Muscle layer of duodenum (tissue), 2 donors: ENCODE data around the gene DPP4.

Experiments
- H3K27ac ChIP-seq: one replicate; pipeline ENCODE4 v1.7.0; 2013; ENCODE audit warnings: mild to moderate bottlenecking, low read length
- H3K27me3 ChIP-seq: one replicate; pipeline ENCODE4 v1.7.0; 2013; ENCODE audit warnings: low read depth, mild to moderate bottlenecking, control low read depth, low read length
- H3K36me3 ChIP-seq, 2 donors: one replicate each; pipeline ENCODE4 v1.7.0; 2013; ENCODE audit warnings: low read length in 2 of 2, control low read depth in 1 of 2, mild to moderate bottlenecking in 1 of 2; ENCODE audit not compliant: insufficient read depth in 2 of 2, control insufficient read depth in 1 of 2
- H3K4me1 ChIP-seq, 2 donors: one replicate each; pipeline ENCODE4 v1.7.0; 2013; ENCODE audit warnings: low read length in 2 of 2, mild to moderate bottlenecking in 2 of 2, control low read depth in 1 of 2, moderate library complexity in 1 of 2; ENCODE audit not compliant: insufficient read depth in 2 of 2, control insufficient read depth in 1 of 2
- H3K4me3 ChIP-seq, 2 donors: one replicate each; pipeline ENCODE4 v1.7.0; 2013; ENCODE audit warnings: low read length in 2 of 2, low read depth in 1 of 2, mild to moderate bottlenecking in 1 of 2
- H3K9me3 ChIP-seq, 2 donors: one replicate each; pipeline ENCODE4 v1.7.0; 2013; ENCODE audit warnings: low read length in 2 of 2, control low read depth in 1 of 2, mild to moderate bottlenecking in 1 of 2; ENCODE audit not compliant: control insufficient read depth in 1 of 2
- donor health status: healthy.

Gene DPP4

GRCh38 chr2:162073888-162074631 lies at the start of gene DPP4:
DPP4 (minus strand) TSS chr2:162074215; CDS start chr2:162073981, 234 bp downstream.
- Histone ChIP-seq H3K4me3 (peak within 1 kb of the TSS; percentile 72 to 76), H3K36me3 (no peaks in the 10 kb centered on the region), H3K4me1 (peaks cover 4 to 23% of the 10 kb centered on the region in 2 donors), H3K27ac (peak within 1 kb of the TSS; percentile 56), H3K9me3 (peaks cover 0 to 8% of the 10 kb centered on the region in 2 donors), H3K27me3 (no peaks in the 10 kb centered on the region)

DNA sequence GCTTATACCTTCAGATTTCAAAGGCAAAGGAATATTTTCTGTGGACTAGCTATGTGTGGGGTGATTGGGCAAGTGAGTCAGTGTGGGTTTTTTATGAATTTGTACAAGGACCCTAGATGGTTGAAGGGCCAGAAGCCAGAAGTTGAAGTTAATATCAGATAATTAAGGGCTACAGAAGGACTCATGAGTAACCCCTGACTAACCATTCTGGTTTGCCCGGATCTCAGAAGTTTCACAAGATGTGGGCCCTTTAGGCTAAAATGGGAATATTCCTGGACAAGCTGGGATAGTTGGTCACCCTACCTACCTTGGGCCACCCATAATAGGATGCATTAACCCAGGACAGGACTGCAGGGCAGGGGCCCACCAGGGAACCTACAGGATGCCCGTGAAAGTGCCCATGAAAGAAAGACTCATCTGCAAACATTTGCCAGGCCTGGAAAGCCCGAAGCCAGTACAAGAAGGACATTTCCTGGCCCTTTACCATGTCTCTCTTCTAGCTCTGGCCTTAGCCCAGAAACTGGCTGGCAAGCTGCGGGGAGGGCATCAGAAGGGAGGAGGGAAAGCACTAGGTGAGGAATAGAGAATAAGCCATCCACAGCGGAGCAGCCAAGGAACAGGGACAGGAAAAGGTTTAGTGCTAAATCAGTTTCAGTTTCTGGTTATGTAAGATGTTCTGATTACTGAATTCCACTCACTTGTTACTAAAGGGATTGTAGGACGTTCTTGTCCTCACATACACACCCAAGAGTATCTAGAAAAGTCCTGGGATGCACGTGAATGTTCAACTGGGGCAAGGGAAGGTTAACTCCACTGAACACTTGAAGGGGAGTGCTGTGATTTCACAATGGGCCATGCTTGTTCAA lies 44.4 kb upstream of the DPP4 start:
- no peak overlapping the region for H3K4me3 ChIP-seq
- H3K27ac ChIP-seq, result no peak overlapping the region
- H3K27me3 ChIP-seq, result no peaks in the 10 kb centered on the region
- H3K9me3 ChIP-seq, result no peaks in the 10 kb centered on the region
- peaks cover 0 to 3% of the 10 kb centered on the region in 2 donors for H3K4me1 ChIP-seq
- no peaks in the 10 kb centered on the region for H3K36me3 ChIP-seq

DNA sequence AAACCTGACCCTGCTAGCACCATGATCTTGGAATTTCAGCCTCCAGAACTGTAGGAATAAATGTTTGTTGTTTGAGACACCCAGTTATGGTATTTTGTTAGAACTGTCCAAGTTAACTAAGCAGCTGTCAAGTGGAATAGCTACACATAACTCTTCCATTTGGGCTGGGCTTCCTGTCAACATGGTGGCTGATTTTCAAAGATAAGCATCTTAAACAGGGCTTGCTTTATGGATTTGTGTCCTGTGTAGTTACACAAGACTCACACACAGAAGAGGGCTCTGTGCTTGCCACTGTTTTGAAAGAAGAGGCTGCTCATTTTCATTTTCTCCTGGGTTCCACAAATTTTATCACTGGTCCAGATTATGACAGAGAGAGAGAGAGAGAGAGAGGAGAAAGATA lies 42.3 kb upstream of the DPP4 start:
- no peaks in the 10 kb centered on the region for H3K9me3 ChIP-seq

DNA sequence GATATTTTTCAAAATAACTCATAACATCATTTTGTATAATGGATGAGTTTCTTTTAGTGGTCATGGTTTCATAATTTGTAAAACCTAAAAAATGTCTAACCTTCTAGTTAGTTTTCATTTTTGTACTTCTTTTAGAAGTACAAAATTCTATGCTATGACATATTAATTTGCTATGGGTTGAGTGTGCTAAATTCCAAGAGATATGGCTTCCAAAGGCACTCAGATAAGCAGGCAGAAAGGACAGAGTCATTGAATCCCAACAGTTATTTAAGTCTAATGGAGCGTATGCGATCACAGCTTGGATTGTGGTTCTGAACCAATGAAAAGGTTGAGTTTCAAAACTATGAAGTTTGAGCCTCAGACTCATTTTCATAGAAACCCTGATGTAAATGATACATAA lies 41.1 kb upstream of the DPP4 start:
- H3K36me3 ChIP-seq, result no peaks in the 10 kb centered on the region
- H3K4me1 ChIP-seq, result peaks cover 0 to 3% of the 10 kb centered on the region in 2 donors
- H3K9me3 ChIP-seq, result no peaks in the 10 kb centered on the region
- H3K4me3 ChIP-seq, result no peak overlapping the region
- H3K27ac ChIP-seq, result no peak overlapping the region
- no peaks in the 10 kb centered on the region for H3K27me3 ChIP-seq

More for the DNA sequence above, 42.3 kb upstream of the DPP4 start:
- peaks cover 0 to 3% of the 10 kb centered on the region in 2 donors for H3K4me1 ChIP-seq
- H3K4me3 ChIP-seq, result no peak overlapping the region
- no peaks in the 10 kb centered on the region for H3K36me3 ChIP-seq
- no peaks in the 10 kb centered on the region for H3K27me3 ChIP-seq
- no peak overlapping the region for H3K27ac ChIP-seq

DNA sequence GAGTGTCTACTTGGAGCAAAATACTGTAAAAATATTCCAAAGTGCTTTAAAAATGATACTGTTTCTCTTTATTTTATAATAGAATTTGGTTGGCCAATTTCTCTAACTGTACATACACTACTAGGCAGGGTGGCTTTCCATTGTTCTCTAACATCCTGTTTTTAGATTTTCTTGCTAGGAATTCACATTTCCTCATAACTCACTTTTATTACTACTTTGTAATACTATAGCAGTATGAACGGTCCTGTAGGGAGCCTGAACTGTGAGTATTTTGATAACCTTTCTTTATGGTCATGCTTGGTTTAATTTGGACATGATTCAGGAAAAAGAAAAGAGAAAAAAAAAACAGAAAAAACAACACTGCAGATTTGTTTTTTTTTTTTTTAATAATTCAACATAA lies 40.3 kb upstream of the DPP4 start:
- H3K27ac ChIP-seq, result no peak overlapping the region
- no peaks in the 10 kb centered on the region for H3K9me3 ChIP-seq
- no peak overlapping the region for H3K4me3 ChIP-seq
- no peaks in the 10 kb centered on the region for H3K36me3 ChIP-seq
- H3K27me3 ChIP-seq, result no peaks in the 10 kb centered on the region
- H3K4me1 ChIP-seq, result peaks cover 0 to 3% of the 10 kb centered on the region in 2 donors

DNA sequence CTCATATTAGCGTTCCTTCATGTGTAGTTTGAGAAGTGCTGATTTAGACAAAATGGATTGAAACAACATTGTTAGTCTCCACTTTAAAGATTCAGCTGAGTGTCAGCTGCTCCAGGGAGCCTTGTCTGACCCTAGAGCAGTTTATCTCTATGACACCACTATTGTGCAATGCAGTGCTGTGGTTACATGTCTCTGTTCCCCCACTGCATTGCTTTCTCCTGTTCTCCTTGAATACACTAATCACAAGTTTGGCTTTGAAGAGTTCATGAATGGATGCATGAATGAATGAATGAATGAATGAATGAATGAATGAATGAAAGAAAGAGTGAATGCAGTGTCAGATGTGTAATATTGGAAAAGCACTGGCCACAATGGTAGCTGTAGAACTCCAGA lies 39.8 kb upstream of the DPP4 start:
- peaks cover 0 to 3% of the 10 kb centered on the region in 2 donors for H3K4me1 ChIP-seq
- H3K27me3 ChIP-seq, result no peaks in the 10 kb centered on the region
- no peak overlapping the region for H3K4me3 ChIP-seq
- no peaks in the 10 kb centered on the region for H3K9me3 ChIP-seq
- no peaks in the 10 kb centered on the region for H3K36me3 ChIP-seq
- H3K27ac ChIP-seq, result no peak overlapping the region

- H3K4me3 ChIP-seq, result no peak overlapping the region
- no peaks in the 10 kb centered on the region for H3K9me3 ChIP-seq
- no peak overlapping the region for H3K27ac ChIP-seq
- no peaks in the 10 kb centered on the region for H3K36me3 ChIP-seq
- H3K4me1 ChIP-seq, result peaks cover 0 to 3% of the 10 kb centered on the region in 2 donors
- H3K27me3 ChIP-seq, result no peaks in the 10 kb centered on the region
These were observed 39.2 kb upstream of the DPP4 start for GRCh38 chr2:162113088-162113775.

- no peaks in the 10 kb centered on the region for H3K9me3 ChIP-seq
- no peak overlapping the region for H3K4me3 ChIP-seq
- no peak overlapping the region for H3K27ac ChIP-seq
- no peaks in the 10 kb centered on the region for H3K36me3 ChIP-seq
- no peaks in the 10 kb centered on the region for H3K27me3 ChIP-seq
- H3K4me1 ChIP-seq, result peaks cover 0 to 3% of the 10 kb centered on the region in 2 donors
These were observed 38.2 kb upstream of the DPP4 start for GRCh38 chr2:162111958-162112850.

DNA sequence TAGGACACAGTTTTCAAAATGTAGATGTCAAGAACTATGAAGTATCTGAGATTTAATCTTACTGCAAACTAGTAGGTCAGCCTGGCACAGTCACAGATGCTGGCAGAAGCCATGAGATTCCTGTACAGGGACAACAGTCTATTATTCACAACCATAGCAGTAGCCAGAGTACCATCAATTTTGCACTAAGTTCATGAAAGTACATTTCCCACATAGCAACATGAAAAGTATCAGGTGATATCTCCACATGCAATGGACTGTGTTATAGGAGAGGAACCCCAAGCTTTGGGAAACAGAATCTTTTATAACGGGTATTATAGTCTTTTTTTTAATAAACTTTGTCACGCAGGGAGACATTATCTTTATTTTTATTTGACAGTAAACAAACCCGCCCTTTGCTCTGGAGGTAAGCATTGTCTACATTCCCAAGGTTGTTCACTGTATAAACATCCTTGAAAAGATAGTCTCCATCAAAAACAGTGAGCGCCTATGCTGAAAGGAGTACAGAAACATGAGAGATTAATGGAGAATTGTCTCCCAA lies 33.4 kb upstream of the DPP4 start:
- no peaks in the 10 kb centered on the region for H3K9me3 ChIP-seq

DNA sequence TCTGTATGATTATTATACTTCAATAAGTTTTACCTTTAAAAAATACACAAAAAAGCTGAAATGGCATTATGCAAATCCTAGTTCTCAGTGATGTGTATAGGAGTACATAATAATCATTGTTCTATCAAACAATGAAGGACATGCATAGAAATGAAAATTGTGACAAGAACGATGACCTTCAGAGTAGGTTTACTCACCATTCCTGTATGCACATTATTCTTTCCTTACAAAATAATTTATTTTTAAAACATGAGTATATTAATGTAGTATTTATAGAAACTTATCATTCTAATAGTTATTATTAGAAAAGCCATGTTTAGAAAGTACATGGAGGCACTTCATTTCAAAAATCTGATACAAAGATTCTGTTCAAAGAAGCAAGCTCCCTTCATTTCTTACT lies 32.7 kb upstream of the DPP4 start:
- Histone ChIP-seq H3K4me1 (no peaks in the 10 kb centered on the region), H3K4me3 (no peak overlapping the region), H3K27ac (no peak overlapping the region), H3K27me3 (no peaks in the 10 kb centered on the region), H3K9me3 (no peaks in the 10 kb centered on the region), H3K36me3 (no peaks in the 10 kb centered on the region)

More for the DNA sequence above, 33.4 kb upstream of the DPP4 start:
- H3K36me3 ChIP-seq, result no peaks in the 10 kb centered on the region
- H3K4me1 ChIP-seq, result no peaks in the 10 kb centered on the region
- H3K27ac ChIP-seq, result no peak overlapping the region
- H3K27me3 ChIP-seq, result no peaks in the 10 kb centered on the region
- H3K4me3 ChIP-seq, result no peak overlapping the region
